Subcutaneous abdominal adipose tissue (tissue), 5 donors: ENCODE data around the gene CYP24A1.

Source experiments
- H3K27ac ChIP-seq: one replicate; pipeline ENCODE4 v1.7.0; 2013; ENCODE audit warnings: low read depth, mild to moderate bottlenecking, inconsistent platforms, low read length, moderate library complexity
- H3K27me3 ChIP-seq, 5 donors: one replicate each; pipeline ENCODE4 v1.7.0; 2013; ENCODE audit warnings: low read length in 5 of 5, inconsistent platforms in 1 of 5; ENCODE audit not compliant: control insufficient read depth in 5 of 5, insufficient read depth in 4 of 5
- H3K36me3 ChIP-seq, 5 donors: one replicate each; pipeline ENCODE4 v1.7.0; 2013; ENCODE audit warnings: low read length in 5 of 5; ENCODE audit not compliant: control insufficient read depth in 5 of 5, insufficient read depth in 5 of 5
- H3K4me1 ChIP-seq, 5 donors: one replicate each; pipeline ENCODE4 v1.7.0; 2013; ENCODE audit warnings: low read length in 5 of 5, mild to moderate bottlenecking in 3 of 5, moderate library complexity in 1 of 5; ENCODE audit not compliant: control insufficient read depth in 5 of 5, insufficient read depth in 5 of 5
- H3K4me3 ChIP-seq, 5 donors: one replicate each; pipeline ENCODE4 v1.7.0; 2013; ENCODE audit warnings: low read length in 5 of 5, low read depth in 1 of 5
- H3K9ac ChIP-seq, 5 donors: one replicate each; pipeline ENCODE4 v1.7.0; 2013; ENCODE audit warnings: low read length in 5 of 5, mild to moderate bottlenecking in 4 of 5, moderate library complexity in 3 of 5
- H3K9me3 ChIP-seq, 5 donors: one replicate each; pipeline ENCODE4 v1.7.0; 2013; ENCODE audit warnings: low read length in 5 of 5; ENCODE audit not compliant: control insufficient read depth in 5 of 5
- donor health status: healthy.
- donor health status: healthy.
- donor health status: healthy.
- donor health status: healthy.
- donor health status: healthy.

CYP24A1 gene

DNA sequence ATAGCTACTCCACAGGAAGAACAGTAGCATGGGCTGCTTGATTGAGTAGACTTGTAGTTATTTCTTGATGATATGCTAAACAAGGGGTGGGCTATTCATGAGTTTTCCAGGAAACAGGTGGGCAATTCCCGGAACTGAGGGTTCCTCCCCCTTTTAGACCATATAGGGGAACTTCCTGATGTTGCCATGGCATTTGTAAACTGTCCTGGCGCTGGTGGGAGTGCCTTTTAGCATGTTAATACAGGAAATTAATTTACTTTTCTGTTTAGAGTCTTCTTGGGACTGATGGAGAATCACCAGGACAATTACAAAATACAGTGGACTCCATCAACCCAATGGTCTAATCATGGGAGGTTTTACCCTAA, 22.7 kb downstream of the CYP24A1 start:
- Histone ChIP-seq H3K27me3 (peaks cover 0 to 12% (median 9%) of the 10 kb centered on the region in 5 donors), H3K27ac (no peak overlapping the region), H3K36me3 (no peaks in the 10 kb centered on the region), H3K4me1 (peaks cover 0 to 8% (median 0%) of the 10 kb centered on the region in 5 donors), H3K4me3 (no peak overlapping the region), H3K9me3 (no peaks in the 10 kb centered on the region), H3K9ac (no peak overlapping the region)

DNA sequence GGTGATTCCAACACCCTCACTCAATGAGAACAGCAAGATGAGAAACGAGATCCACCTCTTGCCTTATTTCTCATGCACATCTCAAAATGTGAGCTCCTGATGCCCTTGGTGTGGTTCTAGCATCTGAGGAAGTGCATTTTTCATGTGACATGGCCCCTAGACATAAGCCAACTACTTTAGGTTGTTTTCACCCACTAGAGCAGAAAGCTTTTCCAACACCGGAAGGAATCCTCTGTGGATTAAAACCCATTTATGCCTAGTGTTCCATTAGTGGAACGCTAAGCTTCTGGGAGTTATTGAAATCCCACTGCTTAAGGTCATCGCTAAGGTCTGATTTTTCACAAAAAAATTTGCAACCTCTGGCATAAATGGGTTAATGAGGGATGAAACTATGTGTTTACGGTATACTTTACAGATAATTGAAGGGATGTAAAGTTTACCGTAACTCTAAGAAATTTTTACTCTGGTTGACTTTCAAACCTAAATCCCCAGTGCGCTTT, 24.0 kb downstream of the CYP24A1 start:
- Histone ChIP-seq H3K27me3 (peaks cover 0 to 12% (median 9%) of the 10 kb centered on the region in 5 donors), H3K4me1 (peaks cover 0 to 8% (median 0%) of the 10 kb centered on the region in 5 donors), H3K27ac (no peak overlapping the region), H3K9ac (no peak overlapping the region), H3K36me3 (no peaks in the 10 kb centered on the region), H3K4me3 (no peak overlapping the region), H3K9me3 (no peaks in the 10 kb centered on the region)

DNA sequence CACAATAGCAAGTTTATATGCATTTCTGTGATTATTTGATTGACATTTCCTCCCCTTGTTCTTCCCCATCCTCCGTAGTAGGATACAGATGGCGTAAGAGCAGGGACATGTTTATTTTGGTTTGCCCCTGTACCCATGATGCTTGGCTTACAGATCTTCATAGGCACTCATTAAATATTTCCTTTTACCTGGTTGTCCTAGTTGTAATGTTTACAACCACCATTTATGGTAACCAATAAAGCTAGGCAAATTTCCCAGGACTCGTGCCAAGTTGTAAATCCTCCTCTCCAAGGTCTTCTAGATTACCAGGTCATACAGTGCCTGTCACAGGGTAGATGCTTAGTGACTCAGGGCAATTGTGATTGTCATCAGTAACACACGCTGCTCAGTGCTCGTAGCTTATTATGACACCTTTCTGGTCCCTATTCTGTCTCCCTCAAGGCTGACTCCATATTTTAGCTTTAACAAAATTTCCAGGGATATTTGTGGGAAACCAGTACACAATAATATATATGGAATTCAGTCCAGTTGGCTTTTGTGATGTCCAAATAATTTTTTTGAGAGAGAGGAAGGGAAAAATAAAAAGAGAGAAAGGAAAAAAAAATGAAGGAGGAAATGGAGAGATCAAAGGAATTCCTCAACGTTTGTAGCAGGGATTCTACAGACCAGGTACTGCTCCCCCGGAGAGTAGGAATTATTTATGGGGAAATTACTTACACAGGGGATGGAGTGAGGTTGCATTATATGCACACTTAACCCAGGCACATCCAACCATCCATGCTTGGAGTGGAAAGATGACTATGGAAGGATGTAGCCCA, 24.6 kb downstream of the CYP24A1 start:
- Histone ChIP-seq H3K36me3 (no peaks in the 10 kb centered on the region), H3K4me1 (peaks cover 0 to 8% (median 0%) of the 10 kb centered on the region in 5 donors), H3K4me3 (no peak overlapping the region), H3K27ac (no peak overlapping the region), H3K9me3 (no peaks in the 10 kb centered on the region), H3K9ac (no peak overlapping the region), H3K27me3 (peaks cover 0 to 9% (median 8%) of the 10 kb centered on the region in 5 donors)

DNA sequence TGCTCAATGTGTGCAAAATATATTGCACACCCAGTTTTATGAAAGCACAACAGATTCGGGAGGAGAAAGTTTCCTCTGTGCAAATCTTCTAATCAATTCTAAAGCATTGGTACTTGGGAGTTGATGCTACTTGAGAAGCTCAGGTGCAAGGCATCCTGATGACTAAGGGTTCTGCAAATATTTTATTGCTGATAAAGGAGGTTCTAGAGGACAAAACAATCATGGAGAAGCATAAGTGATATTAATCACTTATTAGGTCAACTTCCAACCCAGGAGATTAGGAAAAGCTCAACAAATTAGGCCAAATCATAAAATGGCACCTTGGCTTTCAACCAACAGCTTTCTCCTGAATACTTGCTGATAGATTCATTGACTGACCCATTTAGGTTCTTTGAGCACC, 27.1 kb downstream of the CYP24A1 start:
- Histone ChIP-seq H3K9ac (no peak overlapping the region), H3K9me3 (peaks cover 0 to 6% (median 5%) of the 10 kb centered on the region in 5 donors), H3K36me3 (no peaks in the 10 kb centered on the region), H3K4me1 (no peaks in the 10 kb centered on the region), H3K27me3 (peaks cover 0 to 6% (median 5%) of the 10 kb centered on the region in 5 donors), H3K4me3 (no peak overlapping the region), H3K27ac (no peak overlapping the region)

- no peak overlapping the region for H3K27ac ChIP-seq
- H3K4me3 ChIP-seq: no peak overlapping the region
- H3K36me3 ChIP-seq: no peaks in the 10 kb centered on the region
- peaks cover 2 to 10% (median 8%) of the 10 kb centered on the region in 5 donors for H3K9me3 ChIP-seq
- H3K27me3 ChIP-seq: peaks cover 0 to 10% (median 4%) of the 10 kb centered on the region in 5 donors
- H3K4me1 ChIP-seq: no peaks in the 10 kb centered on the region
- H3K9ac ChIP-seq: no peak overlapping the region
Measured at GRCh38 chr20:54144847-54145414, 28.9 kb downstream of the CYP24A1 start.

- Histone ChIP-seq H3K9ac (no peak overlapping the region), H3K27me3 (peaks cover 0 to 6% (median 0%) of the 10 kb centered on the region in 5 donors), H3K27ac (no peak overlapping the region), H3K4me3 (no peak overlapping the region), H3K4me1 (no peaks in the 10 kb centered on the region), H3K36me3 (no peaks in the 10 kb centered on the region), H3K9me3 (peaks cover 2 to 10% (median 8%) of the 10 kb centered on the region in 5 donors)
Measured at GRCh38 chr20:54140927-54141566, 32.7 kb downstream of the CYP24A1 start.

DNA sequence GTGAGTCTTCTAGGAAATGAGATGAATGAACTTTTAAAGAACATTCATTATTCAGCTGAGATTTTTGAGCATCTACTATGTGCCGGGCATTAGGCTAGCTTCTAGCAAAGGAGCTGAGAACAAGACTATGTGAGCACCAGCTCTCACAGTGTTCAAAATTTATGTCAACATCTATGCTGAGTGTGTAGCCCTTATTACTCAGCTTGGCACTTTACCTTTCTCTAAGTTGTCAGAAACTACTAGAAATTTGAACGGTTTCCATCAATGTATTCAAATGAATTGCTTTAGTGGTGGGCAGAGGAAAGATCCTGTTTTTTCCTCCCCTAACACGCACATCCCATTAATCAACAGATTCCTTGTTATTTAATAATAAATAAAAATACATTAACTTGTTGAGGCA, 33.3 kb downstream of the CYP24A1 start:
- H3K9ac ChIP-seq: no peak overlapping the region
- H3K9me3 ChIP-seq: peaks cover 2 to 10% (median 8%) of the 10 kb centered on the region in 5 donors
- H3K36me3 ChIP-seq: no peaks in the 10 kb centered on the region
- H3K4me3 ChIP-seq: no peak overlapping the region
- H3K4me1 ChIP-seq: no peaks in the 10 kb centered on the region
- H3K27me3 ChIP-seq: peaks cover 0 to 6% (median 0%) of the 10 kb centered on the region in 5 donors
- H3K27ac ChIP-seq: no peak overlapping the region

GRCh38 chr20:54140067-54140466, 33.7 kb downstream of the CYP24A1 start:
- no peaks in the 10 kb centered on the region for H3K4me1 ChIP-seq
- H3K9me3 ChIP-seq: peaks cover 2 to 10% (median 8%) of the 10 kb centered on the region in 5 donors
- no peak overlapping the region for H3K9ac ChIP-seq
- peaks cover 0 to 6% (median 0%) of the 10 kb centered on the region in 5 donors for H3K27me3 ChIP-seq
- no peak overlapping the region for H3K4me3 ChIP-seq
- no peak overlapping the region for H3K27ac ChIP-seq
- no peaks in the 10 kb centered on the region for H3K36me3 ChIP-seq

- Histone ChIP-seq H3K27ac (no peak overlapping the region), H3K9ac (no peak overlapping the region), H3K9me3 (peaks cover 2 to 15% (median 8%) of the 10 kb centered on the region in 5 donors), H3K36me3 (no peaks in the 10 kb centered on the region), H3K4me1 (no peaks in the 10 kb centered on the region), H3K4me3 (no peak overlapping the region), H3K27me3 (peaks cover 0 to 6% (median 0%) of the 10 kb centered on the region in 5 donors)
Measured at GRCh38 chr20:54139188-54139587, 34.6 kb downstream of the CYP24A1 start.

- Histone ChIP-seq H3K9me3 (peaks cover 2 to 15% (median 8%) of the 10 kb centered on the region in 5 donors), H3K36me3 (no peaks in the 10 kb centered on the region), H3K27me3 (peaks cover 0 to 6% (median 0%) of the 10 kb centered on the region in 5 donors), H3K4me1 (peaks cover 0 to under 1% (median 0%) of the 10 kb centered on the region in 5 donors), H3K27ac (no peak overlapping the region), H3K9ac (no peak overlapping the region), H3K4me3 (no peak overlapping the region)
Measured at GRCh38 chr20:54138427-54138826, 35.4 kb downstream of the CYP24A1 start.
